OCI-LY7 (cell line): Measurements from ENCODE around the gene SPDYE1. TPM values are rescaled to one million over a fixed set of nuclear protein-coding genes. Genes with fewer than 3 reads are reported as not detected.
"Not testable (repeated sequence)": the region's sequence is repeated elsewhere in the genome, so short reads cannot be mapped to it uniquely, and the experiment has no call there.

Source experiments
- BruUV-seq: library from RNA; stranded (reverse); fragments of 400-500 nt; replicated peaks from 2 replicates; lab custom pipeline; 2021; lab: Mats Ljungman, UMichigan
- CTCF ChIA-PET: fragments of 300-600 bp; sonication (Branson Sonifier 250); formaldehyde crosslinking; loops from one replicate; lab custom pipeline; 2022; ENCODE audit warnings: antibody characterized with exemption; ENCODE audit not compliant: unreplicated experiment; lab: Charles Lee
- POLR2A ChIA-PET: fragments of 300-600 bp; sonication (Branson Sonifier 250); formaldehyde crosslinking; loops from one replicate; lab custom pipeline; 2022; ENCODE audit warnings: antibody characterized with exemption; lab: Charles Lee
- DNase-seq: peaks from one replicate; pipeline ENCODE4 v3.0.0-alpha.2; 2015; ENCODE audit warnings: low spot score
- H2AFZ ChIP-seq: fragments of 200-600 bp; sonication (generic), shearing (Covaris generic); 2 replicates; pipeline ENCODE4 v1.6.1; 2014; ENCODE audit warnings: mild to moderate bottlenecking, antibody characterized with exemption, low read length, moderate library complexity
- H3K27ac ChIP-seq: fragments of 200-600 bp; sonication (generic); 2 replicates; pipeline ENCODE4 v1.5.1; 2014; ENCODE audit warnings: mixed run types, low read depth, mild to moderate bottlenecking, moderate library complexity, low read length, inconsistent platforms; ENCODE audit not compliant: poor library complexity, severe bottlenecking
- H3K36me3 ChIP-seq: fragments of 200-600 bp; sonication (generic); 2 replicates; pipeline ENCODE4 v1.6.1; 2014; ENCODE audit warnings: mild to moderate bottlenecking, antibody characterized with exemption, low read length, moderate library complexity, mixed read lengths; ENCODE audit not compliant: insufficient read depth
- H3K4me1 ChIP-seq: fragments of 200-600 bp; sonication (generic); 2 replicates; pipeline ENCODE4 v1.5.1; 2014; ENCODE audit warnings: mild to moderate bottlenecking, low read length; ENCODE audit not compliant: insufficient read depth, poor library complexity, severe bottlenecking
- H3K4me2 ChIP-seq: fragments of 200-600 bp; sonication (generic); 2 replicates; pipeline ENCODE4 v1.6.1; 2014; ENCODE audit warnings: mild to moderate bottlenecking, low read length
- H3K4me3 ChIP-seq: fragments of 200-600 bp; sonication (generic); 2 replicates; pipeline ENCODE4 v1.5.1; 2014; ENCODE audit warnings: mild to moderate bottlenecking, low read depth, low read length; ENCODE audit not compliant: poor library complexity, severe bottlenecking
- H3K79me2 ChIP-seq: fragments of 200-600 bp; sonication (generic); 2 replicates; pipeline ENCODE4 v1.6.1; 2016; ENCODE audit warnings: low read depth, mild to moderate bottlenecking, low read length, moderate library complexity, mixed read lengths; ENCODE audit not compliant: insufficient read depth
- H3K9me2 ChIP-seq: fragments of 200-600 bp; sonication (generic); 2 replicates; pipeline ENCODE4 v1.6.1; 2016; ENCODE audit warnings: mild to moderate bottlenecking, low read length, mixed read lengths; ENCODE audit not compliant: insufficient read depth
- H3K9me3 ChIP-seq: fragments of 200-600 bp; sonication (generic); 2 replicates; pipeline ENCODE4 v1.6.1; 2014; ENCODE audit warnings: mild to moderate bottlenecking, mixed run types, low read length, mixed read lengths
- H4K20me1 ChIP-seq: fragments of 200-600 bp; sonication (generic); 2 replicates; pipeline ENCODE4 v1.6.1; 2014; ENCODE audit warnings: mild to moderate bottlenecking, antibody characterized with exemption, low read length, moderate library complexity, mixed read lengths; ENCODE audit not compliant: insufficient read depth
- intact Hi-C: fragments of 100-400 bp; cut with micrococcal nuclease; formaldehyde crosslinking; loops from one replicate; pipeline ENCODE4 v1.10.0; 2022; ENCODE audit not compliant: unreplicated experiment
- total RNA-seq, 2 experiments: library from RNA; depleted of rRNA in 1 of 2; stranded (reverse); fragments of >200 nt in 1 of 2; shearing (Covaris generic) in 1 of 2; gene quantifications; 2 replicates each; pipeline ENCODE4 v1.2.3, GENCODE V29; 2014 to 2022

Gene SPDYE1
- total RNA-seq, 2 experiments from 2014 or later = not detected

DNA sequence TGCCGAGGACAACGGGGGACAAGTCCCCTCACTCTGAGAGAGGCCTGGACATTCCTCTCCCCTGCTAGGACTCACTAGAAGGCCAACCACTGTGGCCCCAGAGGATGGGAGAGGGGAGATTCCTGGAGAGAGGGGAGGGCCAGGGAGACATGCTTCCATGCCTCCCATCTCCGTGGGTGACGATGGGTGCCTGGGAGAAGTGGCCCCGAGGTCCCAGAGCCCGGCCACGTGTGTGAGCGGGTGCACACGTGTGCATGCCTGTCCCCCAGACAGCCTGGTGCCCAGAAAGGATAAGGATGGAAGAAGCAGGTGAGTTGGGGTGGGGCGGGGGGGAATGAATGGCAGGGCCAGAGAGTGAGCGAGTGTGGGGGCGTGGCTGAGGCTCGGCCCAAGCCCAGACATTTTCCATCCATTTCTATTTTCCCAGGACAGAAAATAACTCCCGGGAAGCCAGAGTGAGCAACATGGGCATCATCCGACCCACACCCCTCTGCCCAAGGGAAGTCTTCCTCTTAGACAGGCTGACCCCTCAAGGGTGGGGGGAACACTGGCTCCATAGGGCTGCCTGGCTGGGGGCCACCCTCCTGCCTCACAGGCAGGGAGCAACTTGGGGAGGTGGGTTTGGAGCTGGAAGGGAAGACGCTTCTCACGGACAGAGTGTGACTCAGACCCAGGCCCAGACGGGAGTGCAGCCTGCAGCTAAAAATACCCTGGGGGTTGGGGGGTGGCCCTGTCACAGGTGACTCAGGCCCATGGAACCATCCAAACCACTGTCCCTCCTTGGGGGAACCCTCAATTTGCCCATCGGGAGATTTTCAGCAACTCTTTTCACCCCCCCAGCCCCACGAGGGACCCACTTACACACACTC, 29.3 kb upstream of the SPDYE1 start:
- intact Hi-C loops, H3K36me3 ChIP-seq, H3K4me2 ChIP-seq, H3K4me1 ChIP-seq, H3K4me3 ChIP-seq, H3K9me2 ChIP-seq, H3K27ac ChIP-seq, H3K9me3 ChIP-seq, BruUV-seq, POLR2A ChIA-PET, H3K79me2 ChIP-seq, CTCF ChIA-PET, DNase-seq, H2AFZ ChIP-seq, H4K20me1 ChIP-seq: not testable (repeated sequence)

DNA sequence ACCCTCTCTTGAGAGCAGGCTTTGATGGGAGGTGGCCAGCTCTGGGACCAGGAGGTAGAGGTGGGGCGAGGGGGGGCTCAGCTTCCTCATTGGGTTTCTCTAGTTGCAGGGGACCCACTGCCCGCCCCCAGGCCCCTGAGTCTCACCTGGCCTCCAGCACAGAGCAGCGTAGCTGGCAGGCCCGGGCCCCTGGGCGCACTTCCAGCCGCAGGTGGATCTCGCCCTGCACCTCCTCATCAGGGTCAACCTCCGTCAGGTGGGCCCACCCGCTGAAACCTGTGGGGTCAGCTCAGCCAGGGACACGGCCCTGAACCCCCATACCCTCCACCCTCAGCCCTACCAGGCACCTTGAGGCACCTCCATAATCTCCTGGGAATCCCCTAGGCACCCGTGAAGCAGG, 28.1 kb upstream of the SPDYE1 start:
- H4K20me1 ChIP-seq, H3K36me3 ChIP-seq, POLR2A ChIA-PET, H3K9me2 ChIP-seq, H3K9me3 ChIP-seq, CTCF ChIA-PET, H3K27ac ChIP-seq, H3K79me2 ChIP-seq, BruUV-seq, H2AFZ ChIP-seq, DNase-seq, H3K4me3 ChIP-seq, H3K4me1 ChIP-seq, H3K4me2 ChIP-seq, intact Hi-C loops: not testable (repeated sequence)

DNA sequence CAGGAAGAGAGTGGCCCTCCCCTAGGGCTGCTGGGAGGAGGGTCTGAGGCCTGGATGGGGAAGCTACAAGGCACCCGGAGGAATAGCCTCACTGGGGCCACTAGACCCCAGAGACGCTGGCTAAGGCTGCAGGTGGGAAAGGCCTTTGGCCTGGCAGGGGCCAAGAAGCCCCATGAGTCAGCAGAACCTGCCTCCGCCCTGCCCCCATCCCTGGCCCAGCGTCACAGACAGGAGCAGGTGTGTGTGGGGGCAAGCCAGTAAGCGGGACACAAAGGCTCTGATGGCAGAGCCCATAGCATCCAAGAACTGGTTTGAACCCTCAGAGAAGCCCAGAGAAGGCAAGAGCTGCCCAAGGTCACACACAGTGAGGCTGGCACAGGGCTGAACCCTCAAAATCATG, 27.0 kb upstream of the SPDYE1 start:
- H3K4me3 ChIP-seq, CTCF ChIA-PET, H3K36me3 ChIP-seq, H3K27ac ChIP-seq, H2AFZ ChIP-seq, intact Hi-C loops, H3K4me2 ChIP-seq, DNase-seq, H4K20me1 ChIP-seq, H3K9me3 ChIP-seq, POLR2A ChIA-PET, H3K79me2 ChIP-seq, BruUV-seq, H3K9me2 ChIP-seq, H3K4me1 ChIP-seq: not testable (repeated sequence)

DNA sequence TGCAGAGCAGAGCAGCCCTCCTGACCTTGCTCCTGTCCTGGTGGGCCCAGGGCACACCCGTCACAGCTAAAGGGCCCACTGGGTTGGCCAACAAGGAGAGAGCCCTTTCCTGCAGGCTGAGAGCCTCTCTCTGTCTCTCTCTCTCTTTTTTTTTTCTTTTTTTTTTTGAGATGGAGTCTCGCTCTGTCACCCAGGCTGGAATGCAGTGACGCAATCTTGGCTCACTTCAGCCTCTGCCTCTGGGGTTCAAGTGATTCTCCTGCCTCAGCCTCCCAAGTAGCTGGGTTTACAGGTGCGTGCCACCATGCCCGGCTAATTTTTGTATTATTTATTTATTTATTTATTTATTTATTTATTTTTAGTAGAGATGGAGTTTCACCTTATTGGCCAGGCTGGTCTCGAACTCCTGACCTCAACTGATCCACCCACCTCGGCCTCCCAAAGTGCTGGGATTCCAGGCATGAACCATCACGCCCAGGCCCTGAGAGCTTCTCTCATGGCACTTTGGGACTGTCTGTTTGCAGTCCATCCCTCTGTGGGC, 23.6 kb upstream of the SPDYE1 start:
- H2AFZ ChIP-seq, H3K4me1 ChIP-seq, H3K27ac ChIP-seq, H3K4me3 ChIP-seq, CTCF ChIA-PET, H3K9me2 ChIP-seq, H3K79me2 ChIP-seq, BruUV-seq, H3K36me3 ChIP-seq, DNase-seq, H3K9me3 ChIP-seq, intact Hi-C loops, POLR2A ChIA-PET, H3K4me2 ChIP-seq, H4K20me1 ChIP-seq: not testable (repeated sequence)

DNA sequence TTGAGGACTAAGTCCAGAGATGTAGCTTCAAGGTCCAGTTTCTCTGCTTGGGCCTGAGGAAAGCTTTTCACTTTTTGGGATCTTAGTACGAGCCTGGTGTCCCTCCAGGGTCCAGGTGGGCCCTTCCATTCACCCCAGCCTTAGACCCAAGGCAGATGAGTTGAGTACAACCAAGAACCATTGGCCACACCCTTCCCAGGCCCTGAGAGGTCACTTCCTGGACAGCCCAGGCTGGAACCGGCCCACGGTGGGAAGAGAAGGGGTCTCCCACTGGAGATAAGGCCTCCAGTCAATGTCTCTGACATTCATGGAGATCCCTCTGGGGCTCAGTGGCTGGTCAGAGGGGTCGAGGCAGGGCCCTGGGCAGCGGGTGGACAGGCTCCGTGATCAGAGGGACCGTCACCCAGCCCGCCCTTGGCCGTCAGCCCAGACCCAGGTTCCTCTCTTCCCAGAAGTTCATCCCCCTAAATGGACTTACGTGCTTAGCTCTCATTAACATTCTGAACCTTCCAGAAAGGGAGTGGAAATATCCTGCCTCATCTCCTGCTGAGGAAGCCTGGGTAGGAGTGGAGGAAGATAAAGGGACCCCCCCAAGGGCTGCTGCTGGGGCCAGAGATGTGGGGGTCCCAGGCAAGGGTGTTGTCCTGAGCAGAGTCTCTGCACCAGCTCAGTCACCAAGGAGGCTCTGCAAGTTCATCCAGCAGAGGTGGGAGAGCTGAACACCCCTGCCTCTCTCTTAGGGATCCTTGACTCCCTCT, 22.8 kb upstream of the SPDYE1 start:
- POLR2A ChIA-PET, H3K4me2 ChIP-seq, H3K27ac ChIP-seq, BruUV-seq, H3K4me3 ChIP-seq, H4K20me1 ChIP-seq, CTCF ChIA-PET, H3K79me2 ChIP-seq, intact Hi-C loops, DNase-seq, H3K9me2 ChIP-seq, H3K4me1 ChIP-seq, H3K36me3 ChIP-seq, H3K9me3 ChIP-seq, H2AFZ ChIP-seq: not testable (repeated sequence)
